ENCODE measurements around the gene ZNF580. TPM values are rescaled to one million over a fixed set of nuclear protein-coding genes. Genes with fewer than 3 reads are reported as not detected.

ZNF580 gene
- total and polyA plus RNA-seq, 2 of the 13 experiments (the other 11 are each of a cell fraction or from before 2014, with no cell fraction given), result 4.4 to 6.0 TPM

- no peak for TF ChIP-seq SRSF9 (IDR thresholded peaks at IDR 0.05; ENCODE audit: borderline replicate concordance, insufficient read depth, low read depth, low read length, poor library complexity, severe bottlenecking)
- TF ChIP-seq POLR2G (IDR thresholded peaks at IDR 0.05; ENCODE audit: low read depth, low read length), result no peak; the same call in 1 of the 2 replicates
- TF ChIP-seq YY1 (IDR thresholded peaks at IDR 0.05; ENCODE audit: insufficient read depth, insufficient replicate concordance, low read depth, low read length), result peak; percentile 94
- TF ChIP-seq SNAPC5 (CRISPR knock-in tag; IDR thresholded peaks at IDR 0.05; ENCODE audit: borderline replicate concordance), result no peak
- TF ChIP-seq ZNF772 (CRISPR knock-in tag; IDR thresholded peaks at IDR 0.05), result no peak; the same call in 1 of the 2 replicates
- TF ChIP-seq CREB1 (IDR thresholded peaks at IDR 0.05), result no peak
- TF ChIP-seq CREB1 (CRISPR knock-in tag; IDR thresholded peaks at IDR 0.05), result no peak
- TF ChIP-seq ZSCAN31 (CRISPR knock-in tag; IDR thresholded peaks at IDR 0.05; ENCODE audit: low read depth), result no peak
- no peak for TF ChIP-seq ZNF556 (CRISPR knock-in tag; IDR thresholded peaks at IDR 0.05; ENCODE audit: borderline replicate concordance)
- TF ChIP-seq REXO4 (CRISPR knock-in tag; IDR thresholded peaks at IDR 0.05; ENCODE audit: borderline replicate concordance), result peak; percentile 62; the same call in 1 of the 2 replicates
- TF ChIP-seq ZNF646 (CRISPR knock-in tag; IDR thresholded peaks at IDR 0.05), result no peak
- no peak for TF ChIP-seq ZMYM2 (CRISPR knock-in tag; IDR thresholded peaks at IDR 0.05)
- no peak; the same call in 1 of the 2 replicates for TF ChIP-seq NR1H2 (CRISPR knock-in tag; IDR thresholded peaks at IDR 0.05; ENCODE audit: borderline replicate concordance, low read depth)
- TF ChIP-seq ZNF800 (CRISPR knock-in tag; IDR thresholded peaks at IDR 0.05), result no peak
- TF ChIP-seq SMAD3 (CRISPR knock-in tag; IDR thresholded peaks at IDR 0.05), result no peak
- TF ChIP-seq GTF3A (CRISPR knock-in tag; conservative IDR thresholded peaks at IDR 0.05), result no peak
- TF ChIP-seq ZNF329 (CRISPR knock-in tag; IDR thresholded peaks at IDR 0.05; ENCODE audit: low read depth), result 0 out of 2 replicates have a peak, but pooled peaks have one; percentile 54
- TF ChIP-seq FOSL2 (CRISPR knock-in tag; IDR thresholded peaks at IDR 0.05), result no peak
- no peak for TF ChIP-seq FLYWCH1 (CRISPR knock-in tag; IDR thresholded peaks at IDR 0.05)
- TF ChIP-seq KMT2A (CRISPR knock-in tag; IDR thresholded peaks at IDR 0.05), result peak; percentile 37; the same call in 1 of the 2 replicates
Measured at GRCh38 chr19:55654868-55655647, 14.3 kb downstream of the ZNF580 start, which contains the start of gene U2AF2 (continued).
